GM19099 (cell line): ENCODE measurements around the gene POMGNT2.

Experiments used
- POLR2A ChIP-seq: IDR thresholded peaks from 3 replicates; pipeline ENCODE4 v1.6.1; 2011; ENCODE audit warnings: low read depth; ENCODE audit not compliant: insufficient read length; ENCODE audit errors: extremely low read depth

POMGNT2 gene

DNA sequence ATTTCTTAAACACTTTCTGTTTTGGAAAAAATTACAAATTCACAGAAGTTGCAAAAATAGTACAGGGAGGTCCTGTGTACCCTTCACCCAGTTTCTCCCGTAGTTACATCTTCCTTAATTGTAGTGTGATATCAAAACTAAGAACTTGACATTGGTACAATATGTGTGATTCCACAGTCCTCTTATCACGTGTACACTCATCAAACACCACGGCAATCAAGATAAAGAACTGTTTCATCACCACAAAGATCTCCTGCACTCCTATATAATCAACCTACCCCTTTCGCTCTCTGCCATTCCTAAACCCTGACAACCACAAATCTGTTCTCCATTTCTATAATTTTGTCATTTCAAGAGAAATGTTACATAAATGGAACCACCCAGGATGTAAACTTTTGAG lies 31.4 kb downstream of the POMGNT2 start:
- TF ChIP-seq POLR2A, result no peak

DNA sequence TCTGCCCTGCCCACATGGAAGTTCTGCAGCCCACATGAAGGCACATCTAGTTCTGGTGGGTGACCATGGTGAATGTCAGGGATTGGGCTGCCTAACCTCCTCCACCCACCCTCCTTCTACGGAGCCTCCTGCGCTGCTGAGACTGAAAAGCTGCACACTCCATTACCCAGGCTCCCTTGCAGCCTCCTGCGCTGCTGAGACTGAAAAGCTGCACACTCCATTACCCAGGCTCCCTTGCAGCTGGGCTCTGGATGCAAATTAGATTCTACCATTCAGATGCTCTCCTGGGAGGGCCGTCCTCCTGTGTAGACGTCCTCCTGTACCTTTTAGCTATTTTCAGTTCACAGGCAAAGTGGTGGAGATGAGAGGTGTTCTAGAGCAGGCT lies 32.1 kb downstream of the POMGNT2 start:
- no peak for TF ChIP-seq POLR2A

- no peak for TF ChIP-seq POLR2A
These were observed 32.6 kb downstream of the POMGNT2 start for GRCh38 chr3:43073116-43073835.

GRCh38 chr3:43072361-43072760 lies 33.5 kb downstream of the POMGNT2 start:
- no peak for TF ChIP-seq POLR2A

- TF ChIP-seq POLR2A, result no peak
These were observed 34.5 kb downstream of the POMGNT2 start for GRCh38 chr3:43071313-43071893.

DNA sequence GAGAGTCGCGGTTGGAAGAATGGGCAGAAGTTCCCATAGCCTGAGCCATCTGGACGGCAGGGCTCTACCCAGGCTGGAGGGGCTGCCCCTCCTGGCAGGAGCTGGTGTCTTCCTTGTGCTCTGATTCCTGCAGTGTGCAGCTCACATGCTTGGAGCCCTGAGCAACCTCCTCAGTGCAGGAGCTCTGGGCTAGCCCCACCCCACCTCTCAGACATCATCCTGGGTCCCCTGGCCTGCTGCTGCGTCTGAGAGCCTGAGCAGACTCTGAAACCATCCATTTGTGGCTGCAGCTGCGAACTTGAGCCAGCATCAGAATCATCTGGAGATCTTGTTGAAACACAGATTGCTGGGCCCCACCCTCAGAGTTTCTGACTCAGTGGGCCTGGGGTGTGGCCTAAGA lies 42.8 kb downstream of the POMGNT2 start:
- no peak for TF ChIP-seq POLR2A

GRCh38 chr3:43062564-43063040 lies 43.3 kb downstream of the POMGNT2 start:
- TF ChIP-seq POLR2A, result no peak

- TF ChIP-seq POLR2A, result no peak
These were observed 43.8 kb downstream of the POMGNT2 start for GRCh38 chr3:43062040-43062563.

DNA sequence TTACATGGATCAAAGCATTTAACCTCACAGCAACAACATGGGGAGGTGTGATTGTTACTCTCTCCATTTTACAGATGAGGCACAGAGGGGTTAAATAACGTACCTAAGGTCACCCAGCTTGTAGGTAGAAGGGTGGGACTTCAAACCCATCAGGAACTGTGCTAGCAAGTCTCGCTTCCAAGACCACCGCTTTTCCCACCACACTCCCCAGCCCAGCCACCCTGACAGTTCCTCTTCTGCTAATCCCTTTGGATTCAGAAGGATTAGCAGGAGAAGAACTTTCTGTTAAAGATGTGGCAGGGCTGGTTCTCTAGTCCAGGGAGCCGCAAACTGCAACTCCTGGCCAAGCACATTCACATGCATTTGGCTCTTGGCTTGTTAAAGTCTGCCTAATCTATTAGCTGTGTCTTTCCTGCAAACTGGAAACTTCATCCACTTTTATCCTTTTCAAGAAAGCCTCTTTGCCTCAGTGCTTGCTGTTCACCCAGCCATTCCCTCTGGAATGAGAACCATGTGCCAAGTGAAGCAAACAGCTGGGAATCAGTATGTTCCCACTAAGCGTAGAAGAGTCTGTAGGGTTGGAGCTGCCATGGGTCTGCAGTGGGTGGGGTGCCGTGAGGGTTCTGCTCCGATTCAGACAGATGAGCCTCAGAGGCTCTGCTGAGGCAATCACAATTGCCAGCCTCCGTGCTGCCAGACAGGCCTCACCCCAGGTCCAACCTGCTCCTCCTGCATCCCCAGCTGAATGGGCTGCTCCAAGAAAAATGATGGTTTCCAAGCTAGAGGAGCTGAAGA lies 44.6 kb downstream of the POMGNT2 start:
- TF ChIP-seq POLR2A, result no peak

- no peak for TF ChIP-seq POLR2A
These were observed 46.4 kb downstream of the POMGNT2 start for GRCh38 chr3:43059456-43059855.

- TF ChIP-seq POLR2A, result no peak
These were observed 49.8 kb downstream of the POMGNT2 start for GRCh38 chr3:43055806-43056770.

- TF ChIP-seq POLR2A, result no peak
These were observed 50.5 kb downstream of the POMGNT2 start for GRCh38 chr3:43055393-43055792.

- TF ChIP-seq POLR2A, result no peak
These were observed 51.1 kb downstream of the POMGNT2 start for GRCh38 chr3:43054754-43055153.

GRCh38 chr3:43053291-43053690 lies 52.6 kb downstream of the POMGNT2 start:
- TF ChIP-seq POLR2A, result no peak

- TF ChIP-seq POLR2A, result no peak
These were observed 57.4 kb downstream of the POMGNT2 start for GRCh38 chr3:43048470-43048869.

GRCh38 chr3:43046583-43046982 lies 59.3 kb downstream of the POMGNT2 start:
- TF ChIP-seq POLR2A, result no peak
